Stimulated activated CD4-positive, alpha-beta T cell treated with anti-CD3 and anti-CD28 coated beads, Interleukin-1b, Interleukin-23, amount 100 ng/mL, for 4 hours (primary cell): ENCODE results near the gene CHD3.

Experiments
- DNase-seq, 2 donors: peaks; one replicate each; pipeline ENCODE4 v3.0.0-alpha.2; 2020; ENCODE audit warnings: low read depth in 2 of 2

Gene CHD3

DNA sequence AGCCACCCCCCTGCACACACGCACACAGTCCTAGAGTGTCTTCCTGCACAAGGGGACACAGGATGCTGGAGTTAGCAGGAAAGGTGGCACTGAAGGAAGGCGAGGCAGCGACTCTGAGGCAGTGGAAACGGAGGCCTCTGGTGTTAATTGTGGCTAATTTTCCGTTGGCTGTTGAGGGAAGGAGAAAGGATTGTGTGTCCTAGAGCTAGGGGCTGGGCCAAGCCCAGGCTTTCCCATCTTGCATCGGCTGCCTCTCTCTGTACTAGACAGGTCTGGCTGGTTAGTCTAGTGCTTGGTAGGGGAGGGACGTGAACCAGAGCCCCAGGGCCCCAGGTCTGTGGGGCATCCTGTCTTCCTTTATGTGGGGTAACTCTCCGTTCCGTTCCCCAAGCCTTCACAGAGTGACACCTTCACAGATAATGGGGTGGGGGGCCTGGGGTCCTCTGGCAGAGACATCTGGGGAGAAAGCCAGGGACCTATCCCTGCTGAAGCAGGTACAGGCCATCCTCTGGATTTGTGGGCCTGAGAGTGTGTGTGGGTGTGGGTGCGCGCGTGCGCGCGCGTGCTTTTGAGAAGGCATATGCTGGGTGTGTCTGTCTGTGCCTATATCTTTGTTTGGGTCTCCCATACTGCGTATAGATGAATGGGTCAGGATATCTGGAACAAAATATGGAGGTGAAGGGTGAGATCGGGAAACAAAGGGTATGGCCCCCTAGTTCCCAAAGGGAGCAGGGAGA is at the start of gene CHD3:
Gene CHD3, plus strand, starts transcription at position 606 of the 737 bp plus-strand sequence. CDS start 212 bp downstream, outside the sequence.
- DNase-seq = peak; percentile 33 to 60

DNA sequence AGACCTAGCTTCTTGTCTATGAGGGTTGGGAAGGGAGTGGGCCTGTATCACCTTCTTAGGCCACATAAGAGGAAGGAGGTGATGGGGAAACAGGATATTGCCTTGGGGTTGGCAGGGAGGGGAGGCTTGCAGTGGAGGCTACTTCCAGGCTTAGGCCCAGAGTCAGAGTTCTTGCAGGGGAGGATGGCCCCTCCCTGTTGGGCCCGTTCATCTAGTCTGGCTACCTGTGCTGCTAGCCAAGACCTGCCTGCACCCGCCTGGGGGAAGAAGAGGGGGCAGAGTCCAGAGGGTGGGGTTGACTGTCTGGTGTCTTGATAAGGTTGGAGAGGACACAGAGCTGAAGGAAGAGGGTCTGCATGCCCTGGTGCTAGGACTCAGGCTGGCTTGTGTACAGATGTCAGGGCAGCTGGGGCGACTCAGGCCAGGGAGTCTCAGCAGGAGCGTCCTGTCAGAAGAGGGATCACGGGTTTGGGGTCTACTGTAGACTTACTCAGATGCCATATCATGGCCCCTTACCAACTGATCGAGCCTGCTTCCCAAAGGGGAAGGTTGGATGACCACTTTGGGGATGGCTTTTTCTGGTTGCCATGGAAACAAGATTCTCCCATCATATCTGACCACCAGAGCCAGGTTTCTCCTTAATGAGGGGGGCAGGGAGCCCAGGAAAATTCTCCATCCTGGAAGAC is 49.3 kb upstream of the CHD3 start:
- no peak for DNase-seq

DNA sequence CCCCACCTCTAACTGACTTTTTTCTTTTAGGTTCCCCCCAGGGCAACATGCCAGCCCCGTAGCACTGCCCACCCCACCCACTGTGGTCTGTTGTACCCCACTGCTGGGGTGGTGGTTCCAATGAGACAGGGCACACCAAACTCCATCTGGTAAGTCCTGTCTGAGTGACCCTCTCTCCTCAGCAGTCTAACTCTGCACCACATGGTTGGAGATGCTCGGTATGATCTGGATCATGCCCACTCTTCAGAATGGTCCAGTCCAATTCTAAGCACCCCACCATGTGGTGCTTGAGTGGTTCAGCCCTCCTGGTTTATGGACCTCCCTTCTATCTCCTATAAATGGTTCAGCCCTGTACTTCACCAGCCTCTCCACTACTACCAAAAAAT is 48.7 kb upstream of the CHD3 start:
- no peak for DNase-seq

DNA sequence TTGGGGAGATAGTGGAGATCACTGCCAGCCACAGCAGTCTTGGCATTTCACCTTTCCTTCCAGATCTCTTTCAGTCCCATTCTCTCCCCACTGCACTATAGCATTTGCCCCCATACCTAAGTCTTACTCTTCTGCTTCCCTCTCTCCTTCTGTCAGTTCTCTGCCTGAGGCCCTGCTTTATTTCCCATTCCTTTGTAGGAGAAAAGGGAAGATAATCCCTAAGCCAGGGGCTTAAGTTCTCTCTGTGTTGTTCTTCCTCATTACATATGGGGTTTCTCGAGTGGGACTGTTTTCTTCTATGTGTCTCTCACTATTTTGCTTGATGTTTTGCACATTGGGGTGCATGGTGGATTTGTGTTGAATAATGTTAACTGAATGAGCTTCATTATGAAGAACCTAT is 48.1 kb upstream of the CHD3 start:
- DNase-seq = no peak

DNA sequence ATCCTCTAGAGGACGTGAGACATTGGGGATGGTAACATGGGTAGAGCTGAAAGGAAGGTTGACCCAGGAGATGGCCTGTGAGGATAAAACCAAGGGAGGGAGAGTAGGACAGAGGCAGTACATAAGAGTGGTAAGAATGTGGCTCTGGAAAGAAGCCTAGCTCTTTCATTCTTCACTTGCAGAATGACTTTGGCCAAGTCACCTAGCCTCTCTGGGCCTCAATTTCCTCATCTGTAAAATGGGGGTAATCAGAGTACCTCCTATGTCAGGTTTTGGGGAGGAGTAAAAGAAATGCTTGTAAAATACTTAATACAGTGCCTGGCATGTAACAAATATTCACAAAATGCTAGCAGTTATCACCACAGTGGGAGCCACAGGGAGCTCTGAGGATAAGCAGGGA is 47.7 kb upstream of the CHD3 start:
- no peak for DNase-seq

DNA sequence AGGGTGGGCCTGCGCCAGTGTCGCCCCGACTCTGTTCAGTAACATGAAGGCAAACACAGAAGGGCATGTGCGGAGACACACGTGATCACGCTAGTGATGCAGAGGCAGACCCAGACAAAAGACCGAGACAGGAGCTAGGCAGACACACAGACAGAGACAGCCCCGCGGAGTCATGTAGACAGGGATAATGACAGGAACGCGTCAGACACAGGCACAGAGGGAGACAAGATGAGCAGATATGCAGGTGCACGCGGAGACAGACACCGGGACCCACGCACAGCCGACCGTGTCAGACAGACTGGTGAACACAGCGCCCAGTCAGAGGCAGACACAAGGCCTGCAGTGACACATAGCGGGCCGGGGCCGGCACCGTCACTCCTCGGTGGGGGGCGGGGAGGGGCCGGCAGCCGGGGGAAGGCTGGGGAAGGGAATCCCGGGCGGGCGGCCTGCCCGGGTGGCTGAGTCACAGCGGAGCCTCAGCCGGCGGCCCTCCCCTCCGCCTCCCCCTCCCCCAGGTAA is 47.1 kb upstream of the CHD3 start:
- peak; percentile 95 to 96 for DNase-seq

DNA sequence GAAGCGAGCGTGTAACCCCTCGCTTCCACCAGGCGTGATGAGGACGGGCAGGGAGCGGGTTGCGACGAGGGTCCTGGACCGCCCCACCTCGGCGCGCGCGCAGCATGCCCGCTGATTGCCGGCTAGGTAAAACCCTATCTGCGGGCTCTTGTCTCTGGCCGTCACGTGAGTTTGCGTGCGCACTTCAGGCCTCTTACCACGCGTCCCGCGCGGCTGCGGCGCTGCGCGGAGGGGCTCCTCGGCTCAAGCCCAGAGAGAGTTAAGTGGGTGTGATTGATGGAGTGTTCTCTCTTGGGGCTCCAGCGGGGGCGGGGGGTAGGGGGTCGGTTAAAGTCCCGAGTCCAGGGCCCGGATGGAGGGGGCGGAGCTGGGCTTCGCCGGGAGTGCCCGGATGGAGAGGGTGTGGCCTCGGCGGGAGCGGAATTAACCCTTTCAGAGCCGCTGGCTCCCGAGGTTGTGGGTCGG is 46.6 kb upstream of the CHD3 start:
- peak; percentile 81 to 83 for DNase-seq

DNA sequence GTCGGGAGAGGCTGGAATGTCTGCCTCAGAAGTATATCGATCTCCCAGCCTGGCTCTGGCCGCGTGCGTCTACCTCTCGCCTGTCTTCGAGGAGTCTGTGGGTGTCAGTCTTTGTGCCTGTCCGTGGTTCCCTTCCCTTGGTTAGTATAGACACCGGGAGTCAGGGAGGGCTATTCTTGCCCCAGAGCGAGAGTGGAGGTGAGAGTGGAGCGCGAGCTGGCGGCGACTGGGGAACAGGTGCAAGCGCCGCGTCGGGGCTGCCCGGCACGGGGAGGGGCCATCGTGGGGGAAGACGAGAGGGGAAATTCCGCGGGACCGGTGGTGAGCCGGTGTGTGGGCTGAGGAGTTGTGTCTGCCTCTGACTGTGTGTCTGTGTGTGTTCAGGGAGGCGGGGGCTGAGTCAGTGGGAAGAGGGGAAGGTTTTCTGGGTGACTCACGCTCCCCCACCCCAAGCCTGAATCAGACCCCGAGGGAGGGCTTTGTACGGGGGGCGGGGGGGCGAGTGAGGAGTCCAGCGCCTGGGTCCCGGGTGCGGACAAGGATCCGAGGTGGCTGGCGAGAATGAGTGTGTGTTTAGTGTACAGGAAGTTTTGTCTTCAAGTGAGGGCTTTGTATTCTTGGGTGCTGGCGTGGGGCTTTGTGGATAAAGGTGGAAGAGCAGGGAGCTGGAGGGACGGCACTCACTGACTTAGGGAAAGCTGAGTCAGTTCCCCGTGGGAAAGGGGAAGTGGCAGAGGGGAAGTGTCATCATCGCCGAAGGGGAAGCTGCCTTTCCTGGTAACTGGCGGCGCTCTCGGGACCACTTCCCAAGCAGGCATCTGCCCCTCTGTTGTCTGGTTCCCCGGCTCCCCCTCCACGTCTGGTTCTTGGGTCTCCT is 46.0 kb upstream of the CHD3 start:
- peak; percentile 94 to 97 for DNase-seq

DNA sequence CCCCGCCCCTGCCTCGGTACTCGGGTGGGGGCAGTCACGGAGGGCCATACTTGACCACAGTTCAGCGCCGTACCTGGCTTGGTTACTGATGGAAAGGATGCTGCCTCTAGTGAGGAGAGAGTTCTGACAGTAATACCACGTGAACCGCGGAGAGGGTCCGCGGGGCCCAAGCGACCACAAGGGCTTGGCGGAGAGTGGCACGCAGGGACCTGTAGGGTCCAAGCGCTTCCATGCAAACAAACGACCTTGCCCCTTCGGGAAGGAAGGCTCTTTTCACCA is 45.4 kb upstream of the CHD3 start:
- no peak for DNase-seq

DNA sequence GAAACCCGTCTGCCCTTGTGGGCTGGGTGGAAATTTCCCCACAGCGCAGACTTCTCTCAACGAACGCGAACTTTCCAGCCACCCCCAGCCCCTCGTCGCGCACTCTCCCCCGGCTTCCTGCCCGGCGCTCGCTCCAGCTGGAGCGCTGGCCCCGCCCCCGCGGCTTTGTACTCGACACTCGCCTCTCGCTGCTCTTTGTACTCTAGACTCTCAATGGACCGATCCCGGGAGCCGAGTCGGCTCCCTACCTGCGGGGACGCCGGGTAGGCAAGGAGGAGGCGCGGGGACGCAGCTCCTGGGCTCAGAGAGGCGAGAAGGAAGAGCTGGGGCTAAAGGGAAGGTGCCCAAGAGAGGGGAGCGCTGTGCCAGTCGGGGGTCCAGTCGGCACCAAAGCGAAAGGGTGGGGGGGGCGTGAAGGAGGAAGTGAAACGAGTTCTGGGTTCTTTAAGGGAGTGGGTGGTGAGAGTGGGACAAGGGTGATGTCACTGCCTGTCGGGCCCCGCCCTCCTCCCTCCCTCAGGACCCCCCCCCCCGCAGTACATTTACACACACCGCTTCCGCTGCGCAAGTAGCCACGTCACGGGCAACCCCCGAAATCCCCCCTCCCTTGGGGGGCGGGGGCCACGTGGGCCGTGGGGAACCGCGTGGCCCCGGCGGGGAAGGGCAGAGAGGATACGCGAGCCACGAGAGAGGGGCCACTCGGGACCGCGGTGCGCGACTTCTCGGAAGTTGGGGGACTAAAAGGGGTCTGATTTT is 44.9 kb upstream of the CHD3 start:
- DNase-seq = peak; percentile 89 to 93

DNA sequence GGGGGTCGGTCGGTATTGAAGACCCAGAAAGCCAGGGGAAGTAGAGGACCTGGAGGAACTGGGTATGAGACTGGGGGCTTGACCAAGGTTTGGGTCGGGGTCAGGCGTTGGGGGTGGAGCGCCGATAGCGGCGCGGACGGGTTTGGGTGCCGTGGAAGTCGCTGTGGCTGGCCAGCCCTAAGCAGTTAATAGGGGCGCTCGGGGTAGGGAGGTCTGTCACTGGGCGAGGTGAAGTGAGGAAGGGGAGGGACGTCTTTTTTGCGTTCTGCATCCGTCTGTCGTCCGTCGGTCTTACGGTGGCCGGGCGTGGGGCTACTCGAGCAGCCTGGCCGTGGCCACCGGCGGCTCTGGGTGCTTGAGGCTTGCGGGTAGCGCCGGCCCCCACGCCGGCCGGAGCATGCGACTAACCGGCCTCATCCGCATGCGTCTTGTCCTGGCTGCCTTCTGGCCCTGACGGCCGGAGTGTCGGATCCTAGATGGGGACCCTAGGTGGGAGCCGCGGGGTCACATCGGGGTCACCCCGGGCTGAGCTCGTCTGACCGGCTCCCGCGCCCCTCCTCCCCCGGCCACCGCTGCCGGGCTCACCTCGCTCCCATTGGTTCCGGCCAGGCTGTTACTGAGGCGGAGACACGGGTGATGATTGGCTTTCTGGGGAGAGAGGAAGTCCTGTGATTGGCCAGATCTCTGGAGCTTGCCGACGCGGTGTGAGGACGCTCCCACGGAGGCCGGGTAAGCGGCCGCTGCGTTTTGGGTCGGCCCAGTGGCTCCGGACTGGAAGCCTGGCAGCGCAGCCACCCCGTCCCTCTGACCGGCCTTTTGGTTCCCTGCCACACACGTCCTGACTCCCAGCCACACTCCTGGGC is 44.1 kb upstream of the CHD3 start:
- DNase-seq = peak in 1 of 2 donors; percentile 70

DNA sequence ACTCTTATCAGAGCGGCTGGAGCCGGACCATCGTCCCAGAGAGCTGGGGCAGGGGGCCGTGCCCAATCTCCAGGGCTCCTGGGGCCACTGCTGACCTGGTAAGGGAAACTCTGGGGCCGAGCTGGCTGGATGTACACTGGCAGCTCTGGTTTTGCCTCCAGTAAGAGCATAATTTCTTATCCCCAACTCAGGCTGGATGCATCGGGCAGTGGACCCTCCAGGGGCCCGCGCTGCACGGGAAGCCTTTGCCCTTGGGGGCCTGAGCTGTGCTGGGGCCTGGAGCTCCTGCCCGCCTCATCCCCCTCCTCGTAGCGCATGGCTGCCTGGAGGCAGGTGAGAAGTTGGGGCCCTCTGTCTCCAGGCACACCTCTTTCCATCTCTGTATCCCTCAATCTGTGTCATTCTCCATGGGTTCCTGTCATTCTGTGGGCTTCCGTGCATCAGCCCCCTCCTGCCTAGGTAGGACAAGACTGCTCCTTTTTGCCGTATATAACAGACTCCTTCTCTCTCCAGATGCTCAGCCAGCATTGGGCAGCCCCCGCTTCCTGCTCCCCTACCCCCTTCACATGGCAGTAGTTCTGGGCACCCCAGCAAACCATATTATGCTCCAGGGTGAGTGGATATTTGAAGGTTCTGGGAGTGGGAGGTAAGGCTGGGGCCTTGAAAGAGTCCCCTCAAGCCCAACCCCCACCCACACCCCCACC is 43.1 kb upstream of the CHD3 start:
- DNase-seq = no peak

DNA sequence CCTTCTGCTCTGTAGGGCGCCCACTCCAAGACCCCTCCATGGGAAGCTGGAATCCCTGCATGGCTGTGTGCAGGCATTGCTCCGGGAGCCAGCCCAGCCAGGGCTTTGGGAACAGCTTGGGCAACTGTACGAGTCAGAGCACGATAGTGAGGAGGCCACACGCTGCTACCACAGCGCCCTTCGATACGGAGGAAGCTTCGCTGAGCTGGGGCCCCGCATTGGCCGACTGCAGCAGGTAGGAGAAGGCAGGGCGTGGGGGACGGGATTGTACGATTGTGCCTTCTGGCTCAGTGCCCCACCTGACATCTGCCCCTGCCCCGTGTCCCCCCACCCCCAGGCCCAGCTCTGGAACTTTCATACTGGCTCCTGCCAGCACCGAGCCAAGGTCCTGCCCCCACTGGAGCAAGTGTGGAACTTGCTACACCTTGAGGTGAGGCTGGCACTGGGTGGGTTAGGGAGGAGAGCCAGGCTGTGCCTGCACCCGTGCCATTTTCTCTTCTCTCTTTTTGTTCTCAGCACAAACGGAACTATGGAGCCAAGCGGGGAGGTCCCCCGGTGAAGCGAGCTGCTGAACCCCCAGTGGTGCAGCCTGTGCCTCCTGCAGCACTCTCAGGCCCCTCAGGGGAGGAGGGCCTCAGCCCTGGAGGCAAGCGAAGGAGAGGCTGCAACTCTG is 42.4 kb upstream of the CHD3 start:
- no peak for DNase-seq

DNA sequence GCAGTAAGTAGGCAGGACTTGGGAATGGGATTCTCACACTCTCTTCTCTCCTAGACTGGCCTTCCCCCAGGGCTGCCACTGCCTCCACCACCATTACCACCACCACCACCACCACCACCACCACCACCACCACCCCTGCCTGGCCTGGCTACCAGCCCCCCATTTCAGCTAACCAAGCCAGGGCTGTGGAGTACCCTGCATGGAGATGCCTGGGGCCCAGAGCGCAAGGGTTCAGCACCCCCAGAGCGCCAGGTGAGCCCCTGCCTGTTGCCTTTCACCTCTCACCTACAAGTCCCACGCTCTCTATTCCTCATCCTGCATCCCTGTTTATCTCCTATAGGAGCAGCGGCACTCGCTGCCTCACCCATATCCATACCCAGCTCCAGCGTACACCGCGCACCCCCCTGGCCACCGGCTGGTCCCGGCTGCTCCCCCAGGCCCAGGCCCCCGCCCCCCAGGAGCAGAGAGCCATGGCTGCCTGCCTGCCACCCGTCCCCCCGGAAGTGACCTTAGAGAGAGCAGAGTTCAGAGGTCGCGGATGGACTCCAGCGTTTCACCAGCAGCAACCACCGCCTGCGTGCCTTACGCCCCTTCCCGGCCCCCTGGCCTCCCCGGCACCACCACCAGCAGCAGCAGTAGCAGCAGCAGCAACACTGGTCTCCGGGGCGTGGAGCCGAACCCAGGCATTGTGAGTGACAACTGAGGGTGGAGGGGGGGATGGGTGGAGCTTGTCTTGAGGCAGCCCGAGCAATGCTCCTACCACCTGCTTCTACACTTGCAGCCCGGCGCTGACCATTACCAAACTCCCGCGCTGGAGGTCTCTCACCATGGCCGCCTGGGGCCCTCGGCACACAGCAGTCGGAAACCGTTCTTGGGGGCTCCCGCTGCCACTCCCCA is 41.6 kb upstream of the CHD3 start:
- no peak for DNase-seq

DNA sequence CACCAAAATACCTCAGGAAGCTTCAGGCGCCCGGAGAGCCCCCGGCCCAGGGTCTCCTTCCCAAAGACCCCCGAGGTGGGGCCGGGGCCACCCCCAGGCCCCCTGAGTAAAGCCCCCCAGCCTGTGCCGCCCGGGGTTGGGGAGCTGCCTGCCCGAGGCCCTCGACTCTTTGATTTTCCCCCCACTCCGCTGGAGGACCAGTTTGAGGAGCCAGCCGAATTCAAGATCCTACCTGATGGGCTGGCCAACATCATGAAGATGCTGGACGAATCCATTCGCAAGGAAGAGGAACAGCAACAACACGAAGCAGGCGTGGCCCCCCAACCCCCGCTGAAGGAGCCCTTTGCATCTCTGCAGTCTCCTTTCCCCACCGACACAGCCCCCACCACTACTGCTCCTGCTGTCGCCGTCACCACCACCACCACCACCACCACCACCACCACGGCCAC is 40.4 kb upstream of the CHD3 start:
- no peak for DNase-seq

DNA sequence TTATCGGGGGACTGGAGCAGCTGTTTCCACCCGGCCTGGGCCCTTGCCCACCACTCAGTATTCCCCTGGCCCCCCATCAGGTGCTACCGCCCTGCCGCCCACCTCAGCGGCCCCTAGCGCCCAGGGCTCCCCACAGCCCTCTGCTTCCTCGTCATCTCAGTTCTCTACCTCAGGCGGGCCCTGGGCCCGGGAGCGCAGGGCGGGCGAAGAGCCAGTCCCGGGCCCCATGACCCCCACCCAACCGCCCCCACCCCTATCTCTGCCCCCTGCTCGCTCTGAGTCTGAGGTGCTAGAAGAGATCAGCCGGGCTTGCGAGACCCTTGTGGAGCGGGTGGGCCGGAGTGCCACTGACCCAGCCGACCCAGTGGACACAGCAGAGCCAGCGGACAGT is 39.9 kb upstream of the CHD3 start:
- DNase-seq = no peak

DNA sequence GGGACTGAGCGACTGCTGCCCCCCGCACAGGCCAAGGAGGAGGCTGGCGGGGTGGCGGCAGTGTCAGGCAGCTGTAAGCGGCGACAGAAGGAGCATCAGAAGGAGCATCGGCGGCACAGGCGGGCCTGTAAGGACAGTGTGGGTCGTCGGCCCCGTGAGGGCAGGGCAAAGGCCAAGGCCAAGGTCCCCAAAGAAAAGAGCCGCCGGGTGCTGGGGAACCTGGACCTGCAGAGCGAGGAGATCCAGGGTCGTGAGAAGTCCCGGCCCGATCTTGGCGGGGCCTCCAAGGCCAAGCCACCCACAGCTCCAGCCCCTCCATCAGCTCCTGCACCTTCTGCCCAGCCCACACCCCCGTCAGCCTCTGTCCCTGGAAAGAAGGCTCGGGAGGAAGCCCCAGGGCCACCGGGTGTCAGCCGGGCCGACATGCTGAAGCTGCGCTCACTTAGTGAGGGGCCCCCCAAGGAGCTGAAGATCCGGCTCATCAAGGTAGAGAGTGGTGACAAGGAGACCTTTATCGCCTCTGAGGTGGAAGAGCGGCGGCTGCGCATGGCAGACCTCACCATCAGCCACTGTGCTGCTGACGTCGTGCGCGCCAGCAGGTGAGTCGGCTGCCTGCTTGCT is 39.3 kb upstream of the CHD3 start:
- DNase-seq = no peak
